ENCODE measurements around the gene CTDP1. TPM values are rescaled to one million over a fixed set of nuclear protein-coding genes. Genes with fewer than 3 reads are reported as not detected.

The CTDP1 gene
- polyA plus RNA-seq, 4 donors = 12.4 to 16.8 (median 12.6) TPM

DNA sequence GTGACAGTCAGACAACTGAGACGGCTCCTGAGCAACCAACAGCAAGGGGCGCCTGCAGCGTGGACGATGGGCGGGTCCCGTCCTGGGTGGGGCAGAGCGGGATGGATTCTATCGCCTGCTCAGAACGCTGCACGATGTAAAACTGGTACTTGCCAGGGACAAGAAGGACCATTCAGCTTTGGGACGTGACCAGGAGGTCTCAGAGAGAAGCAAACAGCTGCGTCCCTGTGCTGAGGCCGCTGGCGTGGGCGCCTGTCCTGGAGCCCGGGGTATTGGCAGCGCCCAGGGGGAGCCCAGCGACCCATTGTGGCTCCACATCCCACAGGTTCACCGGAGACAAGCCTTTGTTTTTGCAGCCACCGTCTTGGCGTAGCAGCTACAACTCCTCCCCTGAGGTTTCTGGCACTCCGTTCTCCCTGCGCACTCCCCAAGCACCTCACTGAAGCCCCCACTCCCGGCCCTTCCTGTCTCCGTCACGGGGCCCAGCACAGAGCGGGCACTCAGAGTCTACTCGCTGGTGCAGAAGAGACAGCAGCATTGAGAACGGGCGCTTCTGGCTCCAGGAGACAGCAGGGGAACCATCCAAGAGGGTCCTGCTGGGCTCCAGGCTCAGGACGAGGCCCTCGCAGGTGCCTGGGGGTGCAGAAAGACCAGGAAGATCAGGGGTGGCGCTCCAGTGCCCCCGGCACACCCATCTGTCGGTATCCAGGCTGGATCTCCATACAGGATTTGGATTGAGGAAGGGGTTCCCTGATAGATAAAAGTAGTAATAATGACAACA is 96.0 kb downstream of the CTDP1 start:
- DNase-seq (ENCODE audit: low read depth in 4 of 4, low spot score in 3 of 4) = no peak

DNA sequence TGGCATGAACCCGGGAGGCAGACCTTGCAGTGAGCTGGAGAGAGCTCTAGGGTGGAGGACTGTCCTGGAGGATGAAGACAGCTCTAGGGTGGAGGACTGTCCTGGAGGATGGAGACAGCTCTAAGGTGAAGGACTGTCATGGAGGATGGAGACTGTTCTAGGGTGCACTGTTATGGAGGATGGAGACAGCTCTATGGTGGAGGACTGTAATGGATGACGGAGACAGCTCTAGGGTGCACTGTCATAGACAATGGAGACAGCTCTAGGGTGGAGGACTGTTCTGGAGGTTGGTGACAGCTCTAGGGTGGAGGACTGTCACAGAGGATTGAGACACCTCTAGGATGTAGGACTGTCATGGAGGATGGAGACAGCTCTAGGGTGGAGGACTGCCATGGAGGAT is 97.1 kb downstream of the CTDP1 start:
- DNase-seq (ENCODE audit: low read depth in 4 of 4, low spot score in 3 of 4) = no peak

DNA sequence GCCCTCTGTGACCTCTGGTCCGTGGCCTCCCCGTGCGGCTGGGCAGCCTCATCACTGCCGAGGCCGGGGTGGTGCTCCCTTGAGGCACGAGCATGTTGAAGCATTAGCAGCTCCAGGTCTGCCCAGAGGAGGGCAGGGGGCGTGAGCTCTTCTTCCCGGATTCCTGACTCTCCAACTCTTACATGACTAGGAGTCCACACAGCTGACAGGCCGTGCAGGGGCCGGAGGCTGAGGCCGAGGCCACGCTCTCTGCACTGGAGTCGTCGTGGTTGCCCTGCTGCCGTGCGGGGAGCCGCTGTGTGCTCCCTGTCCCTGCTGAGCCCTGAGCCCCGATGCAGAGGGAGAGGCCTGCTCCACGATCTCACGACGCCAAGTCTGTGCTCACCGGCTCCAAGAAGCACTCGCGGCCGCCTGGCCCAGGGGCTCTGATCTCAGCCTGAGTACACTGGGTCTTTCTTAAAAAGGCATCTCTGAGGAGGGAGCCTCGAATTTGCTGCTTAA is 98.7 kb downstream of the CTDP1 start:
- no peak for DNase-seq (ENCODE audit: low read depth in 4 of 4, low spot score in 3 of 4)

DNA sequence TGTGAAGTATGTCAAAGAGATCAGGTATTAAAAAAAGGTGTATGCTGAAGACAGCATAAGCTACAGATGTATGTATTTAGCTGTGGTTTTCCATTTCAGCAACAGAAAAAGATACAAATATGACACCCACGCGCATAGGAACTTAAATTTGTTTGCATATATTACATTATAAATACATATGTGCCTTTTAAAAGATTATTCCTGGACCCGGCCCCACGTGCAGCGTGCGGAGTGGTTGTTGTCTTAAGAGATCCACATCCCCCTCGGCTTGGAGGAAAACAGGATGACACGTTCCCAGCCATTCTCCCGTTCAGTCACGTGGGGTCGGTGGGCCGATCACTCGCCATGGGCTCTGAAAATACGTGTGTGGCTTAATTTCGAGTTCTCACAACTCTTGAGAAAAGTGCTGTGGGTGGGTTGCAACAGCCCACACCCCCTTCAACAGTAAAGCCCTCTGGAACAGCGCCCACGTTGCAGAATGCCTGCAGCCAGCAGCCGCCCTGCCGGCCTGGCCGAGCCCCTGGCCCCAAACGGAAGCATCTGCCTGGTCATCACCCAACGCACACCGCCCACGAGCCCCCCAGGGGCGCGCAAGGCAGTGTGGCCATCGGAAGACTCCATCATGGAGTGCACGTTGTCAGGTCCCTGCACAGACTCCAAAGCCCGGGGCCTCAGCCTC is 99.6 kb downstream of the CTDP1 start:
- DNase-seq (ENCODE audit: low read depth in 4 of 4, low spot score in 3 of 4) = no peak

DNA sequence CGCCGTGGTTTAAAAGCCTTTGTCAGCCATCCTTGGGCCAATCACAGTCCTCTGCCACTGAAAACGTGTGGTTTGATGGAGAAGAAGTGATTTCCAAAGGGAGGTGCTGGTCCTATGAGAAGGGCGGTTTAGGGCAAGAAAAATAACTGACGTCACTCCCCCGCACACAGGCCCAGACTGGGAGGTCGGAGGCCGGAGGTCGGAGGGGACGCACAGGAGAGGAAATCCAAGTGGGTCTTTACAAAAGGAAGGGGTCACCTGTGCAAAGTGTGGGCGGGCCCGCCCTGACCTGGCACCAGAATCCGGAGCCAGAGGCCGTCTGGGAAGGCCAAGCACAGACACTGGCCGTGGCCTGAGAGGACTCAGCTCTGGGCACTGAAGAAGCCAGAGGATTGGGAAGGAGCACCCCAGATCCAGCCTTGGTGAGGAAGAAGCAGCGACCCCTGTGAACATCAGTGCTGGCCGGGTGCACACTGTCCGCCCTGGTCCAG is 100.1 kb downstream of the CTDP1 start:
- DNase-seq (ENCODE audit: low read depth in 4 of 4, low spot score in 3 of 4) = no peak

DNA sequence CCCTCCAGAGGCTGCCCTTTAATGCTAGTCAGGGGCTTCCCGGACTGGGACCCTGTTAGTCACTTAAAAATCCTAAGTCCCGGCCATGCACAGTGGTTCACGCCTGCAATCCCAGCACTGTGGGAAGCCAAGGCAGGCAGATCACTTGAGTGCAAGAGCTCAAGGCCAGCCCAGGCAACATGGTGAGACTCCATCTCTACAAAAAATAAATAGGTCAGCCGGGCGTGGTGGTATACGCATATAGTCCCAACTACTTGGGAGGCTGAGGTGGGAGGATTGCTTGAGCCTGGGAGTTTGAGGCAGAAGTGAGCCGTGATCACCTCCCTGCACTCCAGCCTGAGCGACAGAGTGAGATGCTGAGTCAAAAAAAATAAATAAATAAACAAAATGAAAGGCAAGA is 100.9 kb downstream of the CTDP1 start:
- no peak for DNase-seq (ENCODE audit: low read depth in 4 of 4, low spot score in 3 of 4)

DNA sequence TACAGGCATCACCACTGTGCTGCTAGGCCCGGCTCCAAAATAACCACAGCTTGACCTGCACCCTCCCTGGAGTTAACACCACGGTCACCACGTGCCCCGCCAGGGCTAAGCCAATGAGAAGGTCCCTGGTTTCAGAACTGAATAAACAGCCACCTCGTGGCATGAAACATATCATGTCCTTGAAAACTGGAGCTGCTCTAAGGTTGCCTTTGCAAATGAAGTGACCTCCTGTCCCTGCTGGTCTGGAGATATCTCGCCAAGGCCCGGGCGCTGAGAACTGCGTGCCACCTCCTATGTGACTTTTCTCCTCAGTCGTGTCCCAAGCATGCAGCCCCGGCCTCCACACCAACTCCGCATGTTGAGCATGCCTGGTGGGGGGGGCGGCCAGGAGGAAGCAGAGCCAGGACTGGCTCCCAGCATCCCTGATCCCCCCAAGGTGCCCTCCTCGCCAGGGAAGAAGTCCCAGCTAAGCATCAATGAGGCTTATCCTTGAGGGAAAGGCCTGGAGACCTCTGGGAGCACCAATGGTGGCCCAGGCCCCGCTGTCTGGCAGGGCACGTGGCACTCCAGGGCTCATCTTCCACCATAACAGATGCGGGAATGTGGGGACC is 101.8 kb downstream of the CTDP1 start:
- no peak for DNase-seq (ENCODE audit: low read depth in 4 of 4, low spot score in 3 of 4)

DNA sequence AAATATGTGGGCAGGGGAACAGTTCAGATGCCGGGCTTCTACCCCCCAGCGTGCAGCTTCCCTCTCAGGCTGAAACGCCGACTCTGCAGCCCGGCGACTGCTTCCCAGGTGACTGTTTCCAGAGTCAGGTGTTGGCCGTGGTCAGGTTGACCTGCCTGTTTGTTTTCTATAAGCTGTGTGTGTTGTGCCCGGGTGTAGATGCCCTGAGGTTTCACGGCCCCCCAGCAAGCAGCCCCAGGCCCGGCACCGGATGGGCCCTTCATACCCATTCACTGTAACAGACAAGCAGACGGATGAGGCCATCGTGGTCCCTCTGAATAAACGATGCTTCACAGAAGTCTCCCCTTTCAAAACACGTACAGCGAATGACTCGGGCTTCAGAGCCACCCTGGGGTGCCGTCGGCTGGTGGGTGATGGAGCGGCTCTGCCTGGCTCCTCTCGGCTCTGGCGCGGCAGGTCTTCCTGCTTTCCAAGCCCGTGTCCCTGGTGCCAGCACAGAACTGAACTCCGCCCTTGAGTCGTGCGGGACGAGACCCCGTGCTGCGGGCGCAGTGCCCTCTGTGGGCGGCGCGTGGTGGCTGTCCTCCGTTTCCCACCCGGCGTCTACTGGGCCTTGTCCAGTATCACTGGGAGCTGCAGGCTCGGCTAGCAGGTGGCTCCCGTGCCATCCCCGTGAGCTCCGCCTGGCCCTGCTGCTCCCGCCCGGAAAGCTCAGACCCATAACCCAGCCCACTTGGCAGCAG is 103.1 kb downstream of the CTDP1 start:
- no peak for DNase-seq (ENCODE audit: low read depth in 4 of 4, low spot score in 3 of 4)

DNA sequence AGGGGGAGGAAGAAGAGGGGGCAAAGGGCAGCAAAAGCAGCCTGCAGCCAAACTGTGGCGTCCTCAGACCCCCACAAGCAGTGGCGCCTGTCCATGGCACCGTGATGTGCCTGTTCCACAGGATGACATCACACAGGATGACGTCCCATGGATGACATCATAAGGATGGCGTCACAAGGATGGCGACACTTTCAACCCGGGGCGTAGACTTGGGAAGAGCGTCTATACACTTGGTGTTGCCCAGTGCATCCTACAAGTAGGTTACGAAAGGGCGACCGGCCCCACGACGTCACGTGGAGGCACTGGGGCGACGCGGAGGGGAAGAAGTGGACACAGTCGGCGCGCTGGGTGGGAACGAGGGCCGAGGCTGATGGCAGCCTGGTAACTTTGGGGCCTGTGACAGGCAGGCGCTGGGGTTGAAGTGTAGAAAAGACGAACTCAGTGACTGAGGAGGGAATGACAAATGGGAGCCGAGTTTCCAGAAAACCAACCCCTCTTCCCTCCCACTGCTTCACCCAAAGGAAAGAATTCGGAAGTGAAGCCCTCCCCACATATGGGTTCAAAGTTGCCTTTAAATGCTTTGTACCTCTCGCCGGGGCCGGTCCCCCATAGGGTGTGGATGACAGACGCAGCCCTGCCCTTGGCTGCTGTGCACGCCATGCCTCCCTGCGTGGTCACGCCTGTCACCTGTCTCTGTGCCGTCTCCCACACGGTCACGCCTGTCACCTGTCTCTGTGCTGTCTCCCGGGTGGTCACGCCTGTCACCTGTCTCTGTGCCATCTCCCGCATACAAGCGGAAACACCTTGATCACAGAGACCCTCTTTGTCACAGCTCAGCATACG is 104.7 kb downstream of the CTDP1 start:
- DNase-seq (ENCODE audit: low read depth in 4 of 4, low spot score in 3 of 4) = no peak

DNA sequence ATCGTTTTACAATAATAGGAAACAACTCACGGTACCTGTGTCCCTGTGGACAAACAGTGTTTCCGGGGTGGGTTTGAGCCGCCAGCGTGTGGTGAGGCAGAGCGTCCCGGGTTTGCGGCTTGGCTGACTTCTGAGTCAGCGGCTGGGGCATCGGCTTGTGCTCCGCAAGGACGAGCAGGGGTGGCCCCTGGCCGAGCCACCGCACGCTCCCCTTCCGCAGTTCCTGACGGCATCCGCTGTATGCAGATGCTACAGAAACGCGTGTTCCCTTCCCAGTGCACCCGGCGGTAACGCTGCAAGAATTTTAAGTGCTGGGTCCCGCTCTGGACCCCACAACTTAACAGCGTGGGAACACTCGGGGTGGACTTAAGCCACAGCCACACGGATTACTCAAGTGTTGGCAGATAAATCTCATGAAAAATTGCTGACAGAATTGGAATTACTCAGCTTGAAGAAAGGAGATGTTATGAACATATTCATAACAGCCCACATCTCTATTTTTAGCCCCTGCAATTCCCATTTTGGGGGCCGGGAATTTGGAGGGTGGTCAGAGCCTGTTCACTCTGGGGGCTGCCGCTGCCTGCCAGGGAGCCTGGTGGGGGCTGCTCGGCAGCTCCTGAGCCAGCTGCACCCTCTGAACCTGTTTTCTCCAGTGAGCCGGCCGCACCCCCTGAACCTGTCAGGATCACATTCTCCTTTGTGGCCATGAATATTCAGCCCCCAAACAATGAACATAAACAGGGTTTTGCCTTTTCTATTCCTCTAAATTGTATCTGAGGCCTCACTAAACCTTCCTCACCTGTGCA is 105.6 kb downstream of the CTDP1 start:
- DNase-seq (ENCODE audit: low read depth in 4 of 4, low spot score in 3 of 4) = no peak

DNA sequence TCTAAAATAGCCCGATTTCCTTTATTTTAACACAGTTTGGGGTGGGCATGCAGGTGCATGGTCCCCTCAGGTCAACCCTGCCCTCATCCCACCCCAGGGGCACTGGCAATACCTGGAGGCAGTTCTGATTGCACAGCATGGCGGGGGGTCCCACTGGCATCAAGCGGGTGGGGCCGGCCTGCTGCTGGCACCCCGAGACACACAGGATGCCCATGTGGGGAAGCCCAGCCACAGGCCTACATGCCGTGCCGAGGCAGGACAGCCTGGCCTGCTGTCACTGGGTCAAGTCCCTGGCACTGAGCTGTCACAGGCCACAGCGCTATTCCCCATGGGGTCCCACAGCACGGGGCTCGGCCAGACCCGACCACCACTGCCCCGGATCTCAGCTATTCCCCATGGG is 106.2 kb downstream of the CTDP1 start:
- DNase-seq (ENCODE audit: low read depth in 4 of 4, low spot score in 3 of 4) = no peak

DNA sequence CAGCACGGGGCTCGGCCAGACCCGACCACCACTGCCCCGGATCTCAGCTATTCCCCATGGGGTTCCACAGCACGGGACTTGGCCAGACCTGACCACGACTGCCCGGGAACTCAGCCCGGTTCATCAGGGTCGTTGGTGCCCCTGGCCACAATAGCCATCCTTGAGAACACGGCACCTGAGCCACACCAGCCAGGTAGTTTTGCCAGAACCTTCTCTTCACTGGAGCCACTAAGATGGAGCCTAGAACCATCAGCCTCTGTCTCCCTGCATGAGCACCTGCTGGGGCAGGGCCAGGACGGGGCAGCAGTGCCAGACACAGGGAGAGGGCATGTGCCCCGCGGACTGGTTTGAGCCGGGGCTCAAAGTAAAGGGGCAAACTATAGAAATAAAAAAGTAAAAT is 106.7 kb downstream of the CTDP1 start:
- DNase-seq (ENCODE audit: low read depth in 4 of 4, low spot score in 3 of 4) = no peak

DNA sequence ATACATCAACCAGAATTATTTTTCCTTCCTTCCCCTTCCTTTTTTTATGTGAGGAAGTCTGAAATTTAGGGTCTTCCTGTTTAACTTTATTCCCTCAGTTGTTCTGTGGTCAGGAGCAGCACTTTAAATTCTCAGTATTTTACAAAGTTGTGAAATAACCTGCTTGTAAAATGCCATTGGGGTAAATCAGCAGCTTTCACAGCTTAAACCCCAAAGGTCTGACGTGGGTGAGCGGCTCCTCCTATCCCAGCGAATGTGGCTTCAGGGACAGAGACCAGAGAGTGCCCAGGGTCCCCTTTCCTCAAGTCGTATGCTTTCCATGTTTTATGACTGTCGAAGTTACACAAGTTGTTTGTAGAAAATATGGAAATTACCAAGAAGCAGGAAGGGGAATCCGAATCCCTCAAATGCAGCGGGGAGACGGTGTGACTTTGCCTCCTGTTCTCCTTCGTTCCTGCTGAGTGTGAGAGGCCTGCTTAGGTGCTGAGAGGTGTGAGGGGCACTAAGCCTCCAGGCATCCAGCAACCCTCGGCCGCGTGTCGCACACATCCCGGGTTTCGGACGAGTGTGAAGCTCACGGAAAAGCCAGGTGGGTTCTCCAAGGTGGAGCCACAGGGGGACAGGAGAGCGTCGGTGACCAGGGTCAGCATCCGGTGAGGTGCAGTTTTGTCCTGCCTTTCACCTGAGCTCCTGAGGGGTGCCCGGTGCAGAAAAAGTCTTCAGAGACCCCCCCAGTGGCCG is 107.4 kb downstream of the CTDP1 start:
- DNase-seq (ENCODE audit: low read depth in 4 of 4, low spot score in 3 of 4) = no peak

DNA sequence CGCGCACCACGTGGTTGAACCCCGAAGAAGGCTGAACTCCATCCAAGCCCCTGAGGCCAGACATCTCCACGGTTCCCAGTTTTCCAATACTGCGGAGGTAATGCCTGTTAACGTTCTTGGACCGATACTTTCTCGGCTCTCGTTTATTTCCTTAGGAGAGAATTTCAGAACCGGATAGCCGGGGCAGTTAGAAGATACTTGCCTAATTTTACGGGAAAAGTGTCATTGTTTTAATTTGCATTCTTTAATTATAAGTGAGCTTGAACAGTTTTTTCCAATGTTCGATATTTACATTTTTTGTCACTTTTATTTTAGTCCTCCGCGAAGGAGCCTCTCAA is 107.9 kb downstream of the CTDP1 start:
- DNase-seq (ENCODE audit: low read depth in 4 of 4, low spot score in 3 of 4) = no peak

DNA sequence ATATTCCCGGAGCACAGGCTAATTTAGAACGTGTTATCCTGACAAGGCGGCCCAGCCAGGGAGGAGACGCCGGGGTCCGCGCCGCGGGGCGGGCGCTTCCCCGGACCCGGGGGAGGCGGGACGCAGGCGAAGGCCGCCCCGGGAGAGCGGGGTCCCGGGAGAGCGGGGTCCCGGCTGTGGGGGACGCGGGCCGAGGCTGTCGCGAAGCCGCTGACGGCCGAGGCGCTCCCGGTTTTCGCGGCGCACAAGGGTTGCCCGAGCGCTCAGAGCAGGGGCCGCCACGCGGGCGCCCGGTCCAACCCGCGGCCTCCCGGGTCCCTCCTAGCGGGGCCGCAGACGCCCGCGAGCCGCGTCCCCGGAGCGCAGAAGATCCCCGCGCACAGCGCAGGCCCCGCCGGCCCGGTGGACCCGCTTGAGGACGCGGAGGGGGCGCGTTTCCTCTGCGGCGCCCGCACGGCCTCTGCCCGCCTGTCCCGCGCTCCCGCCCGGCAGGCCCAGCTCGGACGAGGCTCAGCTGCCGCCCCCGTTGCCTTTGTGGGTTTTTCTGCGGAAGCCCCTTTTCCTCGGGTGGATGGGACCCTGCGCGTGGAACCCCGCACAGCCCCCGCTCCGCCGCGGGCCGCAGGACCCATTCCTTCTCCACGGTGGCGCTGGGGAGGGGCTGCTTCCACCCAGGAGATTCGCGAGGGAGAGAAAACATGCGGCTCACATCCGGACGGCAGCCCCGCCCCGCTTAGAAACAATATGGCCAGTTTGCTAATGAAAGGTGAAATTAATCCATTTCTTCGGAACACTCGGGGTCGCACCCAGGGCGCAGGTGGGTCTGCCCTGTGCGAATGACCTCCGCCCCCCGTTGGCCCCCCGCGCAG is 108.5 kb downstream of the CTDP1 start:
- no peak for DNase-seq (ENCODE audit: low read depth in 4 of 4, low spot score in 3 of 4)

DNA sequence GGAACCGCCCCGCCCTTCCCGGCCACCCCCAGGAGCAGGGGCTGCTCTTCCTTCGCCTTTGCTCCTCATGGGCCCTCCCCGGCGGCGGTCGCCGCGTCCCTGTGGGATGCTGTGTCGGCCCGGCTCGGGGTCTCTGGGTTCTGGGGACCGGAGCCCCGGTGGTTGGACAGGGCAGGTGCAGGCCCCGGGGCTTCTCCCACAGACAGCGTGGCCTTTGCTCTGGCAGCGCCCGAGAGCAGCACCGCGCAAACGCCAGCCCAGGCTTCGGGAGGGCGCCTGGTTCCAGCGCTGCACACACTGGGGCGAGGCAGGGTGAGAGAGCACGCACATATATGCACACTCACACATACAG is 109.1 kb downstream of the CTDP1 start:
- no peak for DNase-seq (ENCODE audit: low read depth in 4 of 4, low spot score in 3 of 4)

DNA sequence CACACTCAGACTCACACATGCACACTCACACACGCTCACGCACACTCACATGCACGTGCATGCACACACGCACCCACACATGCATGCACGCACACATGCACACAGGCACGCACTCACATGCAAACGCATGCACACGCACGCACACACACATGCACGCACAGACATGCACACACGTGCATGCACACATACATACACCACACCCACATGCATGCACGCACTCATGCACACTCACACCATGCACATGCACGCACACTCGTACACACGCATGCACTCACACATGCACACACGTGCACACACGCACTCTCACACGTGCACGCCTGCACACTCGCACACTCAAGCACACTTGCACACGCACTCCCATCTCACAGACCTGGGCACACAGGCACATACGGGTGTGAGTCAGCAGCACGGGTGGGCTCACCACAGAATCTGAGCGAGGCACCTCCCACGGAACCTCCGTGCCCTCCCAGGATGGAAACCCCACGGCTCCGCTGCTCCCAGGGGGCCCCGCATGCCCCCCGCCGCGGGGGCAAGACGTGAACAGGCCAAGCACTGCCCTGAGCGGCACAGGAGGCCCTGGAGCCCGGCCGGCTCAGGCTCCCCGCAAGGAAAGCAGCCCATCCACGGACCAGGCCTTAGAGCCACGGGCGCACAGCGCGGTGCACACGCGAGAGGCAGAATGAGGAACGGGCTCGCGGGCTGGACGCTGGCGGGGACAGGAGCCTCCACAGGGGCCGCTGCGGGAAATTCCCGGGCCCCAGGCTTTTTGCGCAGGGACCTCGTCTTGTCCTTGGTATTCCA is 109.7 kb downstream of the CTDP1 start:
- no peak for DNase-seq (ENCODE audit: low read depth in 4 of 4, low spot score in 3 of 4)

All from right renal pelvis (tissue), 4 donors.